GM18870 (cell line): ENCODE measurements around the gene CDC14C.
"Not testable (repeated sequence)": the region's sequence is repeated elsewhere in the genome, so short reads cannot be mapped to it uniquely, and the experiment has no call there.

Experiments
- ATAC-seq: cut with Tn5 transposase; IDR thresholded peaks from one replicate; pipeline ENCODE4 v1.9.1; 2021; ENCODE audit warnings: moderate library complexity; ENCODE audit not compliant: unreplicated experiment

The CDC14C gene

GRCh38 chr7:48924433-48924832 lies at the start of gene CDC14C:
Gene CDC14C, plus strand, starts transcription at chr7:48924547. Its CDS starts 126 bp downstream, at chr7:48924673.
- no peak for ATAC-seq

- no peak for ATAC-seq
Observed at GRCh38 chr7:48875045-48875916, 49.1 kb upstream of the CDC14C start.

GRCh38 chr7:48876087-48876486 lies 48.3 kb upstream of the CDC14C start:
- ATAC-seq = peak; percentile 49

GRCh38 chr7:48880851-48881250 lies 43.5 kb upstream of the CDC14C start:
- no peak for ATAC-seq

- ATAC-seq = no peak
Observed at GRCh38 chr7:48887500-48887899, 36.8 kb upstream of the CDC14C start.

- no peak for ATAC-seq
Observed at GRCh38 chr7:48894574-48894973, 29.8 kb upstream of the CDC14C start.

GRCh38 chr7:48899932-48900331 lies 24.4 kb upstream of the CDC14C start:
- no peak for ATAC-seq

GRCh38 chr7:48901966-48902365 lies 22.4 kb upstream of the CDC14C start:
- no peak for ATAC-seq

GRCh38 chr7:48904975-48905374 lies 19.4 kb upstream of the CDC14C start:
- no peak for ATAC-seq

GRCh38 chr7:48905686-48906085 lies 18.7 kb upstream of the CDC14C start:
- not testable (repeated sequence) for ATAC-seq

- not testable (repeated sequence) for ATAC-seq
Observed at GRCh38 chr7:48909887-48910286, 14.5 kb upstream of the CDC14C start.

- no peak for ATAC-seq
Observed at GRCh38 chr7:48931481-48931880, 7.1 kb downstream of the CDC14C start.

GRCh38 chr7:48932126-48932910 lies 8.0 kb downstream of the CDC14C start:
- no peak for ATAC-seq

- no peak for ATAC-seq
Observed at GRCh38 chr7:48933549-48934085, 9.3 kb downstream of the CDC14C start.

- ATAC-seq = no peak
Observed at GRCh38 chr7:48938539-48939295, 14.4 kb downstream of the CDC14C start.

GRCh38 chr7:48943279-48943990 lies 19.1 kb downstream of the CDC14C start:
- ATAC-seq = no peak

- no peak for ATAC-seq
Observed at GRCh38 chr7:48955916-48956315, 31.6 kb downstream of the CDC14C start.

GRCh38 chr7:48959676-48960075 lies 35.3 kb downstream of the CDC14C start:
- ATAC-seq = no peak

- ATAC-seq = no peak
Observed at GRCh38 chr7:48962821-48963505, 38.6 kb downstream of the CDC14C start.

- ATAC-seq = no peak
Observed at GRCh38 chr7:48964074-48964473, 39.7 kb downstream of the CDC14C start.
